HepG2 (cell line): ENCODE results near the gene HNRNPF. TPM values are rescaled to one million over a fixed set of nuclear protein-coding genes. Genes with fewer than 3 reads are reported as not detected.

ENCODE experiments used
- KAT2B ChIP-seq: fragments of 150-350 bp; IDR thresholded peaks from 2 replicates; pipeline ENCODE4 v1.6.1; 2014; ENCODE audit warnings: low read depth, low read length, borderline replicate concordance
- NFKB2 ChIP-seq: sonication (generic); formaldehyde crosslinking; IDR thresholded peaks from 2 replicates; pipeline ENCODE4 v1.4.0; 2020; ENCODE audit warnings: missing genetic modification reagents, borderline replicate concordance
- POLR2A ChIP-seq, 2 experiments: IDR thresholded peaks; 2 replicates each; pipeline ENCODE4 v1.6.1; 2011; ENCODE audit warnings: low read depth in 2 of 2, low read length in 2 of 2, mild to moderate bottlenecking in 1 of 2, moderate library complexity in 1 of 2; ENCODE audit not compliant: insufficient read depth in 1 of 2
- SIN3B ChIP-seq: fragments of 150-350 bp; IDR thresholded peaks from 2 replicates; pipeline ENCODE4 v1.6.1; 2014; ENCODE audit warnings: low read length
- SOX13 ChIP-seq, 3 experiments: fragments of 450-650 bp in 1 of 3; sonication (generic) in 1 of 3; formaldehyde crosslinking in 1 of 3; IDR thresholded peaks in 2 of 3; conservative IDR thresholded peaks in 1 of 3; 2 replicates each; pipeline versions ENCODE4 v1.5.0 to v1.6.1; 2016 to 2020; ENCODE audit warnings: antibody characterized with exemption in 1 of 3, mild to moderate bottlenecking in 1 of 3, missing compliant biosample characterization in 1 of 3, missing genetic modification reagents in 1 of 3, moderate library complexity in 1 of 3
- SUZ12 ChIP-seq: fragments of 150-350 bp; IDR thresholded peaks from 2 replicates; pipeline ENCODE4 v1.6.1; 2014; ENCODE audit warnings: low read depth, low read length
- TOPORS ChIP-seq: sonication (generic); formaldehyde crosslinking; IDR thresholded peaks from 2 replicates; pipeline ENCODE4 v1.8.0; 2023; ENCODE audit warnings: mild to moderate bottlenecking, missing genetic modification reagents
- ZBTB42 ChIP-seq: sonication (generic); formaldehyde crosslinking; IDR thresholded peaks from 2 replicates; pipeline ENCODE4 v1.5.0; 2020; ENCODE audit warnings: mild to moderate bottlenecking, missing genetic modification reagents
- ZNF292 ChIP-seq: sonication (generic); formaldehyde crosslinking; IDR thresholded peaks from 2 replicates; pipeline ENCODE4 v1.8.1; 2022; ENCODE audit warnings: mild to moderate bottlenecking, low read depth, missing genetic modification reagents, borderline replicate concordance
- ZNF629 ChIP-seq: sonication (generic); formaldehyde crosslinking; conservative IDR thresholded peaks from 2 replicates; pipeline ENCODE4 v1.5.0; 2020; ENCODE audit warnings: missing genetic modification reagents
- ZNF713 ChIP-seq: sonication (generic); formaldehyde crosslinking; IDR thresholded peaks from 2 replicates; pipeline ENCODE4 v1.4.0; 2020; ENCODE audit warnings: mild to moderate bottlenecking, missing genetic modification reagents
- ZNF792 ChIP-seq: IDR thresholded peaks from 2 replicates; pipeline ENCODE4 v1.6.1; 2016
- polyA plus RNA-seq, 8 experiments: library from polyadenylated mRNA; depleted of rRNA in 3 of 8; stranded (reverse) in 7 of 8; unstranded in 1 of 8; fragments of >200 nt; fragmentation: Illumina TruSeq in 4 of 8; extraction: Trizol in 4 of 8; gene quantifications; 2 replicates each; pipeline versions ENCODE4 v1.2.1 to v1.2.3, GENCODE V29; 2011 to 2016; ENCODE audit warnings: low read depth in 4 of 8, missing spikeins in 1 of 8, mixed read lengths in 1 of 8; ENCODE audit not compliant: insufficient read depth in 1 of 8
- total RNA-seq, 5 experiments: library from RNA; depleted of rRNA; stranded (reverse); fragments of >200 nt; fragmentation: Illumina TruSeq; extraction: Trizol; gene quantifications; 2 replicates each; pipeline ENCODE4 v1.2.3, GENCODE V29; 2016; ENCODE audit warnings: low read depth in 1 of 5
- TF ChIP-seq, protein P1 (sequence below): sonication (generic); formaldehyde crosslinking; IDR thresholded peaks from 2 replicates; pipeline ENCODE4 v1.9.0; 2022; ENCODE audit warnings: low read depth, missing genetic modification reagents
- TF ChIP-seq, protein P2 (sequence below): sonication (generic); formaldehyde crosslinking; IDR thresholded peaks from 2 replicates; pipeline ENCODE4 v1.8.1; 2023; ENCODE audit warnings: mild to moderate bottlenecking, moderate library complexity, missing genetic modification reagents
- TF ChIP-seq, protein P3 (sequence below): sonication (generic); formaldehyde crosslinking; IDR thresholded peaks from 2 replicates; pipeline ENCODE4 v1.4.0; 2020; ENCODE audit warnings: low read depth, mild to moderate bottlenecking, missing genetic modification reagents
- TF ChIP-seq, protein P4 (sequence below): sonication (generic); formaldehyde crosslinking; IDR thresholded peaks from 2 replicates; pipeline ENCODE4 v1.4.0; 2020; ENCODE audit warnings: missing genetic modification reagents

HNRNPF gene
- total and polyA plus RNA-seq, 2 of the 13 experiments (the other 11 are each of a cell fraction or from before 2014, with no cell fraction given), result 166 to 308 TPM

DNA sequence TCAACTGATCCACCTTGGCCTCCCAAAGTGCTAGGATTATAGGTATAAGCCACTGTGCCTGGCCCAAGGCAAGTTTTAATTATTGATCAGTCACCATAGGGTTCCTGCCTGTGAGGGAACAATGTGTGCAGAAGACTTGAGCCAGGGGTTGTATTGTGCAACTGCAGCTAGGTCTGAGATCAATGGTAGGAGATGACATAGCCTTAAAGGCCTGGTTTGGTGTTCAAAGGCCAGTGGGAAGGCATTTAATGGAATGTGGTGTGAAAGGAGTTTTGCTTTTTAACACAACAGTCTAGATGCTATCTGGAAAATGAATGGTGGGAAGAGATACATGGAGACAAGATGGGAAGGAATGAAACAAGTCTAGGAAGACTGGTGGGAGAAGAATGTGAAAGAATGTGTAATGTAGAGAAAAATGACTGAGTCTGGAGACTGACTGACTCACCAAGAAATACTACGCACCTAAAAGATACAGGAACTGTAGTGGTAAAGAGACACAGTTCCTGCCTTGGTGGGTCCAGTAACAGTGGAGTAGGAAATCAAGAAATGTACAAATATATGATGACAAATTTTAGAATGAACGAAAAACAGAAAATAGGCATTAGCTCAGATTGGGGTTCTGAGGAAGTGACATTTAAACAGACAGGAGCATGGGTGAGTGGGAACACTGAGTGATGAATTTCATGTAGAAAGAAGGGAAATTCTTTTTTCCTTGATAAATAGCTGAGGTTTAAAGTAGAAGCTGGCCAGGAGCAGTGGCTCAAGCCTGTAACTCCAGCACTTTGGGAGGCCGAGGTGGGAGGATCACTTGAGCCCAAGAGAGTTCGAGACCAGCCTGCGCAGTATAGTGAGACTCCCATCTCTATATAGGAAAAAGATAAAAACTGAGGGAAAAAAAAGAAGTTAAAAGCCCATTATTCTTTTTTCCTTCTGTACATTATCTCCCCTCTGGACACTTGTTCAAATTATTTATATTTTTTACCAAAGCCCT is 9.4 kb downstream of the HNRNPF start (continued):
- TF ChIP-seq, protein P1, sequence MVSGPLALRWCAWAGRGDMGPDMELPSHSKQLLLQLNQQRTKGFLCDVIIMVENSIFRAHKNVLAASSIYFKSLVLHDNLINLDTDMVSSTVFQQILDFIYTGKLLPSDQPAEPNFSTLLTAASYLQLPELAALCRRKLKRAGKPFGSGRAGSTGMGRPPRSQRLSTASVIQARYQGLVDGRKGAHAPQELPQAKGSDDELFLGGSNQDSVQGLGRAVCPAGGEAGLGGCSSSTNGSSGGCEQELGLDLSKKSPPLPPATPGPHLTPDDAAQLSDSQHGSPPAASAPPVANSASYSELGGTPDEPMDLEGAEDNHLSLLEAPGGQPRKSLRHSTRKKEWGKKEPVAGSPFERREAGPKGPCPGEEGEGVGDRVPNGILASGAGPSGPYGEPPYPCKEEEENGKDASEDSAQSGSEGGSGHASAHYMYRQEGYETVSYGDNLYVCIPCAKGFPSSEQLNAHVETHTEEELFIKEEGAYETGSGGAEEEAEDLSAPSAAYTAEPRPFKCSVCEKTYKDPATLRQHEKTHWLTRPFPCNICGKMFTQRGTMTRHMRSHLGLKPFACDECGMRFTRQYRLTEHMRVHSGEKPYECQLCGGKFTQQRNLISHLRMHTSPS, result no peak
- TF ChIP-seq, protein P2, sequence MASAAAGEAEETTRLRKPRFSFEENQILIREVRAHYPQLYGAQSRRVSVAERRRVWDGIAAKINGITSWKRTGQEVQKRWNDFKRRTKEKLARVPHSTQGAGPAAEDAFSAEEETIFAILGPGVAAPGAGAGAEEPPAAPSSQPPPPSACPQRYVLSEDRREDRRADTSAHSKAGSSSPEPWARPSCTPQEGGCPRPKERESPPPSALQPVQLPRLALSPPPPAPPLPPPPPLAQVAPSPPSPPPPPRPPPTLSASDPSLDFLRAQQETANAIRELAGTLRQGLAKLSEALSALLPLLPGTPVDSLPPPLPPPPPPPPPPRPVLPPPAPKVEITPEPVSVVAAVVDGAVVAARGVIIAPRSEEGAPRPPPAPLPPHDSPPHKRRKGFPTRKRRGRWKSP, result no peak
- TF ChIP-seq SUZ12 (no peak), ZBTB42 (no peak), TOPORS (no peak), ZNF629 (CRISPR knock-in tag) (0 out of 2 replicates have a peak, but pooled peaks have one; percentile 7), SIN3B (no peak), ZNF792 (CRISPR knock-in tag) (no peak), SOX13 (IDR thresholded peaks at IDR 0.05) (peak; percentile 51; the same call in 1 of the 2 replicates), SOX13 (CRISPR knock-in tag; conservative IDR thresholded peaks at IDR 0.05 in 1 of 2, IDR thresholded peaks at IDR 0.05 in 1 of 2) (peak in 1 of 2 experiments; percentile 79; a peak in 2 of 4 replicates), NFKB2 (CRISPR knock-in tag) (no peak), ZNF292 (CRISPR knock-in tag) (no peak), ZNF713 (CRISPR knock-in tag) (no peak), POLR2A (IDR thresholded peaks at IDR 0.05; ENCODE audit: insufficient read depth in 1 of 2, low read depth in 2 of 2, low read length in 2 of 2) (no peak; a peak in 1 of 4 replicates), KAT2B (no peak)
- TF ChIP-seq, protein P3, sequence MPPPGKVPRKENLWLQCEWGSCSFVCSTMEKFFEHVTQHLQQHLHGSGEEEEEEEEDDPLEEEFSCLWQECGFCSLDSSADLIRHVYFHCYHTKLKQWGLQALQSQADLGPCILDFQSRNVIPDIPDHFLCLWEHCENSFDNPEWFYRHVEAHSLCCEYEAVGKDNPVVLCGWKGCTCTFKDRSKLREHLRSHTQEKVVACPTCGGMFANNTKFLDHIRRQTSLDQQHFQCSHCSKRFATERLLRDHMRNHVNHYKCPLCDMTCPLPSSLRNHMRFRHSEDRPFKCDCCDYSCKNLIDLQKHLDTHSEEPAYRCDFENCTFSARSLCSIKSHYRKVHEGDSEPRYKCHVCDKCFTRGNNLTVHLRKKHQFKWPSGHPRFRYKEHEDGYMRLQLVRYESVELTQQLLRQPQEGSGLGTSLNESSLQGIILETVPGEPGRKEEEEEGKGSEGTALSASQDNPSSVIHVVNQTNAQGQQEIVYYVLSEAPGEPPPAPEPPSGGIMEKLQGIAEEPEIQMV (CRISPR knock-in tag), result no peak
- TF ChIP-seq, protein P4, sequence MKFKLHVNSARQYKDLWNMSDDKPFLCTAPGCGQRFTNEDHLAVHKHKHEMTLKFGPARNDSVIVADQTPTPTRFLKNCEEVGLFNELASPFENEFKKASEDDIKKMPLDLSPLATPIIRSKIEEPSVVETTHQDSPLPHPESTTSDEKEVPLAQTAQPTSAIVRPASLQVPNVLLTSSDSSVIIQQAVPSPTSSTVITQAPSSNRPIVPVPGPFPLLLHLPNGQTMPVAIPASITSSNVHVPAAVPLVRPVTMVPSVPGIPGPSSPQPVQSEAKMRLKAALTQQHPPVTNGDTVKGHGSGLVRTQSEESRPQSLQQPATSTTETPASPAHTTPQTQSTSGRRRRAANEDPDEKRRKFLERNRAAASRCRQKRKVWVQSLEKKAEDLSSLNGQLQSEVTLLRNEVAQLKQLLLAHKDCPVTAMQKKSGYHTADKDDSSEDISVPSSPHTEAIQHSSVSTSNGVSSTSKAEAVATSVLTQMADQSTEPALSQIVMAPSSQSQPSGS (CRISPR knock-in tag), result peak; percentile 82; the same call in 1 of the 2 replicates
